ENCODE measurements around the gene PTPRN2.

PTPRN2 gene

GRCh38 chr7:158067219-158067930 is 520.2 kb downstream of the PTPRN2 start:
- Mint-ChIP-seq H3K27me3 (peaks cover 3% of the 10 kb centered on the region), H3K4me1 (ENCODE audit: low read depth) (no peaks in the 10 kb centered on the region), H3K27ac (no peak overlapping the region), H3K4me3 (no peak overlapping the region), H3K36me3 (ENCODE audit: low read depth) (no peaks in the 10 kb centered on the region), H3K9me3 (peaks cover 3% of the 10 kb centered on the region)

DNA sequence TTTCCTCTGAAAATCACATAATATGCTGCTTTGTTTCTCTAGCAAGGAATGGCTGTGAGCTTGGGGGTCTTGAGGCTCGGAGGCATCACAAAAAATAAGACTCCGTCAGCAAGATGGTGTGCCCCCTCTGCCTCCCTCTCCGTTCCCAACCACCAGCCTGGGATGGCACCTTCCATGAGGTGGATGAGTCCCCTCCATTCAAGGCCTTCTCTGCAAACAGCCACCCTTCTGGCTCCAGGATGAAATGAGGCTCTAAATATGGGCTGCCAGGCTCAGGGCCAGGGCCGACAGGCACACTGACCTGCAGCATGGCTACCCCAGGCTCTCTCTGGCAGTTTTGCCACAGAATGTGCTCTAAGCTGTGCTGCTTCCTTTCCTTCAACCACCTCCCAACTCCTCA is 521.5 kb downstream of the PTPRN2 start:
- H3K27ac Mint-ChIP-seq = no peak overlapping the region
- H3K36me3 Mint-ChIP-seq (ENCODE audit: low read depth) = no peaks in the 10 kb centered on the region
- H3K27me3 Mint-ChIP-seq = peaks cover 3% of the 10 kb centered on the region
- no peak overlapping the region for H3K4me3 Mint-ChIP-seq
- H3K9me3 Mint-ChIP-seq = peaks cover 3% of the 10 kb centered on the region
- no peaks in the 10 kb centered on the region for H3K4me1 Mint-ChIP-seq (ENCODE audit: low read depth)

DNA sequence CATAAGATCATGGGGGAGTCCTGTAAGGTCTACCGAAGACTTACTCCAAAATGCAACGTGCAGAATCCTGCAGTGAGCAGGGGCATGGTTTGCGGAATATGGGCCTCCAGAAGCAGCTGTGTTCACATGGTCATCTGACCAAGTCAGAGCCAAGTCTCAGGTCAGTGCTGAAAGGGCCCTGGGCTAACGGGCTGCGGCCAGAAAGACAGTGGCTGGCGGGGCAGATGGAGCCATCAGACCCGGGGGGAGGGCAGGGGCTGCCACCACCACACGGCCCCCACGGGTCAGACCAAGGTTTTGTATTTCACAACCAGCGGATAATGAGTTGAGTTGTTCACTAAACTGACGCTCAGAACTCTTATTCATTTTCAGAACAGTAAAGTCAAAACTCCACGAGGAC is 522.3 kb downstream of the PTPRN2 start:
- Mint-ChIP-seq H3K27me3 (peaks cover 3% of the 10 kb centered on the region), H3K9me3 (peaks cover 3% of the 10 kb centered on the region), H3K36me3 (ENCODE audit: low read depth) (no peaks in the 10 kb centered on the region), H3K4me1 (ENCODE audit: low read depth) (no peaks in the 10 kb centered on the region), H3K27ac (no peak overlapping the region), H3K4me3 (no peak overlapping the region)

- H3K27me3 Mint-ChIP-seq = peaks cover 3% of the 10 kb centered on the region
- H3K4me1 Mint-ChIP-seq (ENCODE audit: low read depth) = no peaks in the 10 kb centered on the region
- no peaks in the 10 kb centered on the region for H3K36me3 Mint-ChIP-seq (ENCODE audit: low read depth)
- H3K27ac Mint-ChIP-seq = no peak overlapping the region
- no peak overlapping the region for H3K4me3 Mint-ChIP-seq
- H3K9me3 Mint-ChIP-seq = peaks cover 3% of the 10 kb centered on the region
Measured at GRCh38 chr7:158064631-158065030, 523.0 kb downstream of the PTPRN2 start.

GRCh38 chr7:158063850-158064610 is 523.6 kb downstream of the PTPRN2 start:
- Mint-ChIP-seq H3K36me3 (ENCODE audit: low read depth) (no peaks in the 10 kb centered on the region), H3K27me3 (peaks cover 3% of the 10 kb centered on the region), H3K4me3 (no peak overlapping the region), H3K4me1 (ENCODE audit: low read depth) (no peaks in the 10 kb centered on the region), H3K27ac (no peak overlapping the region), H3K9me3 (no peaks in the 10 kb centered on the region)

DNA sequence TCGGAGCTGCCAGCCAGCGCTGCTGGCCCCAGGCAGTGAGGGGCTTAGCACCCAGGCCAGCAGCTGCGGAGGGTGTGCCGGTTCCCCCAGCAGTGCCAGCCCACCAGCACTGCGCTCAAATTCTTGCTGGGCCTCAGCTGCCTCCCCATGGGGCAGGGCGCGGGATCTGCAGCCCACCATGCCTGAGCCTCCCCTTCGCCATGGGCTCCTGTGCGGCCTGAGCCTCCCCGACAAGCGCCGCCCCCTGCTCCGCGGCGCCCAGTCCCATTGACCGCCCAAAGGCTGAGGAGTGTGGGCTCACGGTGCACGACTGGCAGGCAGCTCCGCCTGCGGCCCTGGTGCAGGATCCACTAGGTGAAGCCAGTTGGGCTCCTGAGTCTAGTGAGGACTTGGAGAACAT is 525.0 kb downstream of the PTPRN2 start:
- Mint-ChIP-seq H3K4me3 (no peak overlapping the region), H3K27me3 (peaks cover 3% of the 10 kb centered on the region), H3K9me3 (no peaks in the 10 kb centered on the region), H3K4me1 (ENCODE audit: low read depth) (no peaks in the 10 kb centered on the region), H3K27ac (no peak overlapping the region), H3K36me3 (ENCODE audit: low read depth) (no peaks in the 10 kb centered on the region)

- Mint-ChIP-seq H3K27me3 (peaks cover 3% of the 10 kb centered on the region), H3K27ac (no peak overlapping the region), H3K4me1 (ENCODE audit: low read depth) (no peaks in the 10 kb centered on the region), H3K9me3 (no peaks in the 10 kb centered on the region), H3K36me3 (ENCODE audit: low read depth) (no peaks in the 10 kb centered on the region), H3K4me3 (no peak overlapping the region)
Measured at GRCh38 chr7:158061884-158062656, 525.6 kb downstream of the PTPRN2 start.

GRCh38 chr7:158061026-158061630 is 526.5 kb downstream of the PTPRN2 start:
- Mint-ChIP-seq H3K9me3 (no peaks in the 10 kb centered on the region), H3K27ac (no peak overlapping the region), H3K4me3 (no peak overlapping the region), H3K4me1 (ENCODE audit: low read depth) (no peaks in the 10 kb centered on the region), H3K36me3 (ENCODE audit: low read depth) (no peaks in the 10 kb centered on the region), H3K27me3 (no peaks in the 10 kb centered on the region)

GRCh38 chr7:158060216-158060615 is 527.4 kb downstream of the PTPRN2 start:
- H3K9me3 Mint-ChIP-seq = no peaks in the 10 kb centered on the region
- H3K4me1 Mint-ChIP-seq (ENCODE audit: low read depth) = no peaks in the 10 kb centered on the region
- H3K4me3 Mint-ChIP-seq = no peak overlapping the region
- no peaks in the 10 kb centered on the region for H3K27me3 Mint-ChIP-seq
- no peaks in the 10 kb centered on the region for H3K36me3 Mint-ChIP-seq (ENCODE audit: low read depth)
- H3K27ac Mint-ChIP-seq = no peak overlapping the region

DNA sequence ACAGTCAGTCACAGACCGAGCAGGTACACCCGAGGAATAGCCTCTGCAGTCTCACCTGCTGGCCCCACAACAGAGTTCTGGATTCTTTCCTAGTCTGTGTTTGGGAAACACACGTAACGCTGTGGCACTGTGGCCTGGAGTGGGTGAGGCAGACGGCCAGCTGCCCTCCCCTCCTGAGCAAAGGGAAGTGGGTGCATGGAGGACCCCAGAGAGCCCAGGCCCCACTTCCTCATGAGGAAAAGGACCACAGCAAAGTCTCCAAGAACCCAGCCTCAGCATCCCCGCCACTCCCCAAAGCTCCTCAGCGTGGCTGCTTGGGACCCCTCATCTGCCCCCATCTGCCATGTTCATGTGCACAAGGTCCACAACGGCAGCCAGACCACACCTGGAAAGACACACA is 530.2 kb downstream of the PTPRN2 start:
- no peaks in the 10 kb centered on the region for H3K4me1 Mint-ChIP-seq (ENCODE audit: low read depth)
- H3K27ac Mint-ChIP-seq = no peak overlapping the region
- H3K36me3 Mint-ChIP-seq (ENCODE audit: low read depth) = no peaks in the 10 kb centered on the region
- no peaks in the 10 kb centered on the region for H3K9me3 Mint-ChIP-seq
- H3K4me3 Mint-ChIP-seq = no peak overlapping the region
- no peaks in the 10 kb centered on the region for H3K27me3 Mint-ChIP-seq

GRCh38 chr7:158056761-158057160 is 530.9 kb downstream of the PTPRN2 start:
- Mint-ChIP-seq H3K4me1 (ENCODE audit: low read depth) (no peaks in the 10 kb centered on the region), H3K27me3 (no peaks in the 10 kb centered on the region), H3K27ac (no peak overlapping the region), H3K36me3 (ENCODE audit: low read depth) (no peaks in the 10 kb centered on the region), H3K4me3 (no peak overlapping the region), H3K9me3 (no peaks in the 10 kb centered on the region)

DNA sequence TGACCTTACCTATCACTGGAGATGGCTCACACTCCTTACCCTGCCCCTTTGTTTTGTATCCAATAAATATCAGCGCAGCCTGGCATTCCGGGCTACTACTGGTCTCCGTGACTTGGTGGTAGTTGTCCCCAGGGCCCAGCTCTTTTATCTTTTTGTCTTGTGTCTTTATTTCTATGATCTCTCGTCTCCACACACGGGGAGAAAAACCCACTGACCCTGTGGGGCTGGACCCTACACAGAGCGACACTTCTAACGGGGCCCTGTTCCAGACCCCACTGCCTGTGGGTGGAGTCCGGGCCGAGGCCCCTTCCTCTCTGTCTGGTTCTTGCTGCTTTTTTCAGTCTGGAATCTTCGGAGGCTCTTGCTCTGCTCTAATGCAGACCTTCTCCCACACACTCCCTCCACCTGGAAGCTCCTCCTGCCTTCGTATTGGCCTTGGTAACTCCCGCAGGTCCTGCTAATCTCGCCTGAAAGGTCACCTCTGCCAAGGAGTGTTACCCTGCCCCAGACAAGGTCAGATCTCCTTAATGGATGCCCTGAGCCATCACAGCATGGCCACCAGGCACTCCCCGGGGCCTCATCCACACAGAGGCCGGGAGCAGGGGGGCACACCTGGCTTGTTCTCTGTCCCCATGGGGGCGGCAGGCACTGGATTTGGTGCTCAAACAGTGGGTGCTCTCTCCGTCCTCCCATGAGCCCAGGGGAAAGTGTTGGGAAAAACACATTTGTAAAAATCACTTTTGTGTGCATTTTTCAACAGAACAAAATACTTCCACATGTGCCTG is 531.7 kb downstream of the PTPRN2 start:
- no peak overlapping the region for H3K27ac Mint-ChIP-seq
- H3K9me3 Mint-ChIP-seq = no peaks in the 10 kb centered on the region
- no peaks in the 10 kb centered on the region for H3K36me3 Mint-ChIP-seq (ENCODE audit: low read depth)
- no peak overlapping the region for H3K4me3 Mint-ChIP-seq
- no peaks in the 10 kb centered on the region for H3K27me3 Mint-ChIP-seq
- no peaks in the 10 kb centered on the region for H3K4me1 Mint-ChIP-seq (ENCODE audit: low read depth)

DNA sequence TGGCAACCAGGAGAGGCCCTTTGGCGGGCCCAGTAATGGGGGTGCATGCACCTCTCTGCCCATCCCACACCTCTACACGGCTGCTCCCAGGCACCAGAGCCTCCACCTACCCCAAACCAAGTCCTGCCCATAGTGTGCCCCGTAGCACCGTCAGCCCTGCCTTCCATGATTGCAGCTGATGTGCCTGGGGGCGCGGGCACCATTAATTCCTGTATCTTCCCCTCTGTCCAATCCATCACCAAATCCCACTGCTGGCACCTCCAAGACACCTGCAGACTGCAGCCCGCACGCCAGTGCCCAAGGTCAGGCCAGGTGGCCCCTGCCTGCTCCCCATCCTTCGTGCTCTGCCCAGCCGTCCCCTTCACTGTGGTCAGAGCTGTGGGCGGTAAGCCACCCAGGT is 533.0 kb downstream of the PTPRN2 start:
- no peaks in the 10 kb centered on the region for H3K27me3 Mint-ChIP-seq
- no peaks in the 10 kb centered on the region for H3K4me1 Mint-ChIP-seq (ENCODE audit: low read depth)
- H3K36me3 Mint-ChIP-seq (ENCODE audit: low read depth) = no peaks in the 10 kb centered on the region

GRCh38 chr7:158054081-158054480 is 533.5 kb downstream of the PTPRN2 start:
- Mint-ChIP-seq H3K4me1 (ENCODE audit: low read depth) (no peaks in the 10 kb centered on the region), H3K4me3 (no peak overlapping the region), H3K27me3 (no peaks in the 10 kb centered on the region), H3K27ac (no peak overlapping the region), H3K36me3 (ENCODE audit: low read depth) (no peaks in the 10 kb centered on the region), H3K9me3 (no peaks in the 10 kb centered on the region)

More for the DNA sequence above, 533.0 kb downstream of the PTPRN2 start:
- H3K9me3 Mint-ChIP-seq = no peaks in the 10 kb centered on the region
- H3K4me3 Mint-ChIP-seq = no peak overlapping the region
- H3K27ac Mint-ChIP-seq = no peak overlapping the region
